22Rv1 (cell line): ENCODE data around the gene PNMA1.

Experiments used
- CTCF ChIP-seq: fragments of 450-650 bp; IDR thresholded peaks from 2 replicates; pipeline ENCODE4 v1.5.1; 2017; ENCODE audit warnings: mild to moderate bottlenecking
- ZFX ChIP-seq: fragments of 450-650 bp; IDR thresholded peaks from 2 replicates; pipeline ENCODE4 v1.6.1; 2017; ENCODE audit warnings: antibody characterized with exemption, borderline replicate concordance

- no peak for TF ChIP-seq CTCF
- TF ChIP-seq ZFX, result no peak
Observed at GRCh38 chr14:73754911-73755360, 40.8 kb upstream of the PNMA1 start.
